Urinary bladder (tissue), 4 donors: ENCODE results near the gene C3orf70. TPM values are rescaled to one million over a fixed set of nuclear protein-coding genes. Genes with fewer than 3 reads are reported as not detected.
"Not testable (repeated sequence)": the region's sequence is repeated elsewhere in the genome, so short reads cannot be mapped to it uniquely, and the experiment has no call there.

Experiments
- DNase-seq: peaks from one replicate; pipeline ENCODE4 v3.0.0-alpha.2; 2015; ENCODE audit errors: extremely low spot score
- H3K27ac ChIP-seq: one replicate; pipeline ENCODE4 v1.5.1; 2013; ENCODE audit warnings: low read depth, mild to moderate bottlenecking, moderate library complexity
- H3K36me3 ChIP-seq: one replicate; pipeline ENCODE4 v1.6.1; 2013; ENCODE audit warnings: mild to moderate bottlenecking, moderate library complexity; ENCODE audit not compliant: insufficient read depth
- H3K4me1 ChIP-seq: one replicate; pipeline ENCODE4 v1.6.1; 2013; ENCODE audit warnings: mild to moderate bottlenecking, moderate library complexity; ENCODE audit not compliant: insufficient read depth
- H3K4me3 ChIP-seq: one replicate; pipeline ENCODE4 v1.5.1; 2013; ENCODE audit warnings: low read depth, low read length
- WGBS: extraction: QIAGEN DNeasy Blood & Tissue Kit; methylation state at CpG from one replicate; pipeline ENCODE4 v1.1.7; 2013; 5-methylcytosine and 5-hydroxymethylcytosine counted together
- polyA plus RNA-seq: library from polyadenylated mRNA; stranded (reverse); fragments of 200-250 nt; gene quantifications from one replicate; pipeline ENCODE4 v1.2.3, GENCODE V29; 2013
- total RNA-seq: library from RNA; depleted of rRNA; stranded (reverse); fragments of >200 nt; gene quantifications from one replicate; pipeline ENCODE4 v1.2.3, GENCODE V29; 2014
- donor health status: healthy with polysubstance abuse.
- donor health status: healthy.

Gene C3orf70
- total and polyA plus RNA-seq, 2 donors, result 13.6 to 29.9 TPM

GRCh38 chr3:185134509-185134908 lies 18.4 kb downstream of the C3orf70 start:
- H3K4me3 ChIP-seq, result no peak overlapping the region
- no peaks in the 10 kb centered on the region for H3K4me1 ChIP-seq
- no peaks in the 10 kb centered on the region for H3K36me3 ChIP-seq
- H3K27ac ChIP-seq, result no peak overlapping the region
- DNase-seq, result no peak

- H3K4me3 ChIP-seq, result no peak overlapping the region
- WGBS, result 33% methylated on average over 2 of the region's 2 CpGs
- DNase-seq, result no peak
- H3K36me3 ChIP-seq, result no peaks in the 10 kb centered on the region
- no peaks in the 10 kb centered on the region for H3K4me1 ChIP-seq
- H3K27ac ChIP-seq, result no peak overlapping the region
Observed at GRCh38 chr3:185131602-185132256, 21.1 kb downstream of the C3orf70 start.

- H3K27ac ChIP-seq, result no peak overlapping the region
- no peak overlapping the region for H3K4me3 ChIP-seq
- H3K4me1 ChIP-seq, result no peaks in the 10 kb centered on the region
- 93% methylated on average over 2 of the region's 2 CpGs for WGBS
- no peaks in the 10 kb centered on the region for H3K36me3 ChIP-seq
- no peak for DNase-seq
Observed at GRCh38 chr3:185129083-185129482, 23.8 kb downstream of the C3orf70 start.

- Histone ChIP-seq H3K36me3 (no peaks in the 10 kb centered on the region), H3K4me3 (no peak overlapping the region), H3K4me1 (no peaks in the 10 kb centered on the region), H3K27ac (no peak overlapping the region)
- no peak for DNase-seq
- WGBS, result 89% methylated on average over 3 of the region's 3 CpGs
Observed at GRCh38 chr3:185126201-185126600, 26.7 kb downstream of the C3orf70 start.

- no peak overlapping the region for H3K4me3 ChIP-seq
- WGBS, result 96% methylated on average over 3 of the region's 3 CpGs
- no peak for DNase-seq
- H3K4me1 ChIP-seq, result no peaks in the 10 kb centered on the region
- H3K36me3 ChIP-seq, result no peaks in the 10 kb centered on the region
- H3K27ac ChIP-seq, result no peak overlapping the region
Observed at GRCh38 chr3:185120126-185120525, 32.7 kb downstream of the C3orf70 start.

GRCh38 chr3:185115371-185115770 lies 37.5 kb downstream of the C3orf70 start:
- Histone ChIP-seq H3K36me3 (no peaks in the 10 kb centered on the region), H3K27ac (no peak overlapping the region), H3K4me3 (no peak overlapping the region)

GRCh38 chr3:185114756-185115155 lies 38.1 kb downstream of the C3orf70 start:
- Histone ChIP-seq H3K27ac (no peak overlapping the region), H3K4me1 (no peaks in the 10 kb centered on the region), H3K4me3 (no peak overlapping the region), H3K36me3 (no peaks in the 10 kb centered on the region)
- 78% methylated on average over 4 of the region's 4 CpGs for WGBS
- no peak for DNase-seq

More at GRCh38 chr3:185115371-185115770, 37.5 kb downstream of the C3orf70 start:
- H3K4me1 ChIP-seq, result no peaks in the 10 kb centered on the region
- DNase-seq, result no peak

GRCh38 chr3:185112186-185112585 lies 40.7 kb downstream of the C3orf70 start:
- WGBS, result 91% methylated on average over 5 of the region's 5 CpGs
- no peak overlapping the region for H3K4me3 ChIP-seq
- no peak overlapping the region for H3K27ac ChIP-seq
- H3K4me1 ChIP-seq, result no peaks in the 10 kb centered on the region
- DNase-seq, result no peak
- H3K36me3 ChIP-seq, result no peaks in the 10 kb centered on the region

GRCh38 chr3:185109012-185109411 lies 43.8 kb downstream of the C3orf70 start:
- 71% methylated on average over 2 of the region's 2 CpGs for WGBS
- H3K4me1 ChIP-seq, result not testable (repeated sequence)

GRCh38 chr3:185106256-185106890 lies 46.5 kb downstream of the C3orf70 start:
- H3K4me1 ChIP-seq, H3K4me3 ChIP-seq, DNase-seq, H3K36me3 ChIP-seq, H3K27ac ChIP-seq: not testable (repeated sequence)
- WGBS, result 46% methylated on average over 9 of the region's 9 CpGs

More at GRCh38 chr3:185109012-185109411, 43.8 kb downstream of the C3orf70 start:
- H3K27ac ChIP-seq, H3K36me3 ChIP-seq, DNase-seq, H3K4me3 ChIP-seq: not testable (repeated sequence)

- Histone ChIP-seq H3K4me1 (no peaks in the 10 kb centered on the region), H3K27ac (no peak overlapping the region), H3K36me3 (no peaks in the 10 kb centered on the region), H3K4me3 (no peak overlapping the region)
- no peak for DNase-seq
- 74% methylated on average over 7 of the region's 7 CpGs for WGBS
Observed at GRCh38 chr3:185103359-185104127, 49.3 kb downstream of the C3orf70 start.

- H3K4me1 ChIP-seq, result no peaks in the 10 kb centered on the region
- DNase-seq, result no peak
- no peak overlapping the region for H3K27ac ChIP-seq
- no peaks in the 10 kb centered on the region for H3K36me3 ChIP-seq
- WGBS, result 50% methylated on average over 4 of the region's 4 CpGs
- no peak overlapping the region for H3K4me3 ChIP-seq
Observed at GRCh38 chr3:185094697-185095096, 58.2 kb downstream of the C3orf70 start.

- DNase-seq, result no peak
- no peaks in the 10 kb centered on the region for H3K36me3 ChIP-seq
- H3K27ac ChIP-seq, result no peak overlapping the region
- H3K4me1 ChIP-seq, result no peaks in the 10 kb centered on the region
- H3K4me3 ChIP-seq, result no peak overlapping the region
Observed at GRCh38 chr3:185093116-185093515, 59.7 kb downstream of the C3orf70 start.

- Histone ChIP-seq H3K4me3 (no peak overlapping the region), H3K4me1 (no peaks in the 10 kb centered on the region), H3K27ac (no peak overlapping the region), H3K36me3 (no peaks in the 10 kb centered on the region)
- WGBS, result 95% methylated on average over 4 of the region's 4 CpGs
- no peak for DNase-seq
Observed at GRCh38 chr3:185090811-185091210, 62.0 kb downstream of the C3orf70 start.
